ENCODE results near the gene TUBB2B.
A peak's percentile ranks its signal among the peaks of the same experiment; 100 is the strongest.

Gene TUBB2B

GRCh38 chr6:3220366-3220765 lies 7.1 kb downstream of the TUBB2B start:
- H3K4me3 ChIP-seq (ENCODE audit: low read length) = no peak overlapping the region
- no peaks in the 10 kb centered on the region for H3K9me3 ChIP-seq (ENCODE audit: control insufficient read depth, low read length)
- no peaks in the 10 kb centered on the region for H3K36me3 ChIP-seq (ENCODE audit: control insufficient read depth, insufficient read depth, low read length, severe bottlenecking)
- no peak for DNase-seq (ENCODE audit: low read depth)
- peaks cover 53% of the 10 kb centered on the region for H3K27me3 ChIP-seq (replicated peaks; ENCODE audit: control insufficient read depth, insufficient read depth, low read length)
- H3K9ac ChIP-seq (ENCODE audit: low read length) = no peak overlapping the region
- no peaks in the 10 kb centered on the region for H3K4me1 ChIP-seq (ENCODE audit: control insufficient read depth, insufficient read depth, low read length)

DNA sequence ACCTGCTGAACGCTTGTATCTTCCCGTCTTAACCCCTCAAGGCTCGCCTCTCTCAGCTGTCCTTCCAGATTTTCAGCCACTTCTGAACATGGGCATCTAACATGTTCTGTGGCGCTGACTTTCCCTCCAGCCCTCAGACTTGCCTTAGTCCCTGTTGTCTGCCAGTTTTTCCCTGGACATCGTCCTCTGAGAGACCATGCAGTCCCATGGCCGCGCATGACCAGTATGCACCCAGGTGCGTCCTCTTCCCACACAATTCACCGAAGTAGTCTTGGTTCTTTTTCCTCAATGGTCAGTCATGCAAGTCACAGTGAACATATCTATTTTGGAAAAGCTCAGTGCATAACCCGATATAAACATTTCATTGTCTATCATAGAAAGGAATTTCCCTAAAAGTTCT lies 9.2 kb downstream of the TUBB2B start:
- Histone ChIP-seq H3K27me3 (replicated peaks; ENCODE audit: control insufficient read depth, insufficient read depth, low read length) (peaks cover 46% of the 10 kb centered on the region), H3K4me3 (ENCODE audit: low read length) (no peak overlapping the region), H3K4me1 (ENCODE audit: control insufficient read depth, insufficient read depth, low read length) (no peaks in the 10 kb centered on the region), H3K9ac (ENCODE audit: low read length) (no peak overlapping the region), H3K9me3 (ENCODE audit: control insufficient read depth, low read length) (no peaks in the 10 kb centered on the region), H3K36me3 (ENCODE audit: control insufficient read depth, insufficient read depth, low read length, severe bottlenecking) (no peaks in the 10 kb centered on the region)
- no peak for DNase-seq (ENCODE audit: low read depth)

DNA sequence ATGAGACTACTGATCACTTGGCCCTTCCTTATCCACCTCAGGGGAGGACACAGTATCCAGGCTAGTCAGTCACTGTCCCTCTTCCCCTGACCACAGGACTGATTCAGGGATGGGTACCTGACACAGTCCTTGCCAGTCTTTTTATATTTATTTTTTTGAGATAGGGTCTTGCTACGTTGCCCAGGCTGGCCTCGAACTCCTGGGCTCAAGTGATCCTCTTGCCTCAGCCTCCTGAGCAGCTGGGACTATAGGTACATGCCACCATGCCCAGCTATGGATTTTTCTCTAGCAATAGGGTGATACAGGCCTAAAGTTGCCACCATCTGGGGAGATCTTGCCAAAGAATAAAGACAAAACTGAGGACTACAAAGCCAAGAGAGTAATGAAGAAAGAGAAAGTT lies 10.2 kb downstream of the TUBB2B start:
- Histone ChIP-seq H3K4me1 (ENCODE audit: control insufficient read depth, insufficient read depth, low read length) (no peaks in the 10 kb centered on the region), H3K36me3 (ENCODE audit: control insufficient read depth, insufficient read depth, low read length, severe bottlenecking) (no peaks in the 10 kb centered on the region), H3K4me3 (ENCODE audit: low read length) (no peak overlapping the region), H3K9ac (ENCODE audit: low read length) (no peak overlapping the region), H3K27me3 (replicated peaks; ENCODE audit: control insufficient read depth, insufficient read depth, low read length) (peaks cover 38% of the 10 kb centered on the region), H3K9me3 (ENCODE audit: control insufficient read depth, low read length) (no peaks in the 10 kb centered on the region)
- DNase-seq (ENCODE audit: low read depth) = no peak

DNA sequence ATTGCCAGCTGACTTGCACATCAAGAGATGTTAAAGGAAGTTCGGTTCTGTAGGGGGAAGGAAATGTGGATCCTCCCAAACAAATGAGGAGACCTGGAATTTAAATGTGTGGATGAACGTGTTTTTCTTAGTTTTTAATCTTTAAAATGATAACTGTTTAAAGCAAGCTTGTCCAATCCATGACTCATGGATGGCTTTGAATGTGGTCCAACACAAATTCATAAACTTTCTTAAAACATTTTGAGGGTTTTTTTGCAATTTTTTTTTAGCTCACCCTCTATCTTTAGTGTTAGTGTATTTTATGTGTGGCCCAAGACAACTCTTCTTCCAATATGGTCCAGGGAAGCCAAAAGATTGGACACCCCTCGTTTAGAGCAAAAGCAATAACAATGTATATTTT lies 12.6 kb downstream of the TUBB2B start:
- Histone ChIP-seq H3K36me3 (ENCODE audit: control insufficient read depth, insufficient read depth, low read length, severe bottlenecking) (no peaks in the 10 kb centered on the region), H3K4me1 (ENCODE audit: control insufficient read depth, insufficient read depth, low read length) (peaks cover 4% of the 10 kb centered on the region), H3K9ac (ENCODE audit: low read length) (no peak overlapping the region), H3K27me3 (replicated peaks; ENCODE audit: control insufficient read depth, insufficient read depth, low read length) (peaks cover 22% of the 10 kb centered on the region), H3K9me3 (ENCODE audit: control insufficient read depth, low read length) (no peaks in the 10 kb centered on the region), H3K4me3 (ENCODE audit: low read length) (no peak overlapping the region)
- DNase-seq (ENCODE audit: low read depth) = peak; percentile 56

DNA sequence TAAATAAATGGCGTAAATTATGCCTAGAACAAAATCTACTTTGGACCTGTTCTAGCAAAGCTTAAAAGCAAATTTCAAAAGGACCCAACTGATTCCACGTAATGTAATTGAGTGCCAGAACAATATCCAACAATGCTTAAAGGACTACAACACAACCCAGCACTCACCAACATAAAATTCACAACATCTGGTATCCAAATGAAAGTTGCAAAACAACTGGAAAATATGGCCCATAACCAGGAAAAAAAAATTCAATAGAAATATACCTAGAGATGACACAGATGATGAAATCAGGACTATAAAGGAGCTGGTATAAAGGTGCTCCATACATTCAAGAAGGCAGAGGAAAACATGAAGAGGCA lies 14.1 kb downstream of the TUBB2B start:
- Histone ChIP-seq H3K9ac (ENCODE audit: low read length) (no peak overlapping the region), H3K4me1 (ENCODE audit: control insufficient read depth, insufficient read depth, low read length) (peaks cover 20% of the 10 kb centered on the region), H3K4me3 (ENCODE audit: low read length) (no peak overlapping the region), H3K36me3 (ENCODE audit: control insufficient read depth, insufficient read depth, low read length, severe bottlenecking) (no peaks in the 10 kb centered on the region), H3K9me3 (ENCODE audit: control insufficient read depth, low read length) (no peaks in the 10 kb centered on the region), H3K27me3 (replicated peaks; ENCODE audit: control insufficient read depth, insufficient read depth, low read length) (peaks cover 14% of the 10 kb centered on the region)
- no peak for DNase-seq (ENCODE audit: low read depth)

- Histone ChIP-seq H3K27me3 (replicated peaks; ENCODE audit: control insufficient read depth, insufficient read depth, low read length) (peaks cover 4% of the 10 kb centered on the region), H3K9me3 (ENCODE audit: control insufficient read depth, low read length) (no peaks in the 10 kb centered on the region), H3K4me3 (ENCODE audit: low read length) (no peak overlapping the region), H3K4me1 (ENCODE audit: control insufficient read depth, insufficient read depth, low read length) (peaks cover 31% of the 10 kb centered on the region), H3K9ac (ENCODE audit: low read length) (no peak overlapping the region), H3K36me3 (ENCODE audit: control insufficient read depth, insufficient read depth, low read length, severe bottlenecking) (no peaks in the 10 kb centered on the region)
- DNase-seq (ENCODE audit: low read depth) = no peak
These were observed 15.2 kb downstream of the TUBB2B start for GRCh38 chr6:3212261-3212660.

DNA sequence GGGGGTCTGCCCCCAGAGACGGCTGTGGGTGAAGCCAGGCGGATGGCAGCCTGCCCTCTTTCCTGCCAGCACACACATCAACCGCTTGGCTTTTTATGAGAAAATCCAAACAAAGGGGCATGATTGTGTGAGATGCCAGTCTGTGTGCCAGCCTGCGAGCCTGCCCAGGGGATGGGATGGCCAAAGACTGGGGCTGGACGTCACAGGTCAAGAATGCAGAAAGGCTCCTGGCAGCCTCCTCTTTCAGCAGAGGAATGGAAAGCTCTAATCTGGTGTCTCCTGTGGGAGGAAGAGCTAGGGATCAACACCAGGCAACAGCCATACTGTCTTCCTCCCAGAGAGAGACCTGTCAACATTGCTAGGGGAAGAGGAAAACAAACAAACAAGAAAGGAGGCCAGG lies 15.8 kb downstream of the TUBB2B start:
- peak; percentile 43 for DNase-seq (ENCODE audit: low read depth)
- no peak overlapping the region for H3K4me3 ChIP-seq (ENCODE audit: low read length)
- H3K9ac ChIP-seq (ENCODE audit: low read length) = no peak overlapping the region
- peaks cover 36% of the 10 kb centered on the region for H3K4me1 ChIP-seq (ENCODE audit: control insufficient read depth, insufficient read depth, low read length)
- H3K9me3 ChIP-seq (ENCODE audit: control insufficient read depth, low read length) = no peaks in the 10 kb centered on the region
- H3K36me3 ChIP-seq (ENCODE audit: control insufficient read depth, insufficient read depth, low read length, severe bottlenecking) = no peaks in the 10 kb centered on the region
- H3K27me3 ChIP-seq (replicated peaks; ENCODE audit: control insufficient read depth, insufficient read depth, low read length) = no peaks in the 10 kb centered on the region

GRCh38 chr6:3210024-3210610 lies 17.3 kb downstream of the TUBB2B start:
- peaks cover 49% of the 10 kb centered on the region for H3K4me1 ChIP-seq (ENCODE audit: control insufficient read depth, insufficient read depth, low read length)

GRCh38 chr6:3209114-3210023 lies 18.1 kb downstream of the TUBB2B start:
- Histone ChIP-seq H3K4me3 (ENCODE audit: low read length) (peak overlapping the region; percentile 73), H3K36me3 (ENCODE audit: control insufficient read depth, insufficient read depth, low read length, severe bottlenecking) (no peaks in the 10 kb centered on the region), H3K9ac (ENCODE audit: low read length) (peak overlapping the region; percentile 67), H3K4me1 (ENCODE audit: control insufficient read depth, insufficient read depth, low read length) (peaks cover 49% of the 10 kb centered on the region), H3K27me3 (replicated peaks; ENCODE audit: control insufficient read depth, insufficient read depth, low read length) (no peaks in the 10 kb centered on the region), H3K9me3 (ENCODE audit: control insufficient read depth, low read length) (no peaks in the 10 kb centered on the region)
- DNase-seq (ENCODE audit: low read depth) = peak; percentile 96

More at GRCh38 chr6:3210024-3210610, 17.3 kb downstream of the TUBB2B start:
- no peak overlapping the region for H3K4me3 ChIP-seq (ENCODE audit: low read length)
- no peak overlapping the region for H3K9ac ChIP-seq (ENCODE audit: low read length)
- H3K9me3 ChIP-seq (ENCODE audit: control insufficient read depth, low read length) = no peaks in the 10 kb centered on the region
- no peak for DNase-seq (ENCODE audit: low read depth)
- H3K36me3 ChIP-seq (ENCODE audit: control insufficient read depth, insufficient read depth, low read length, severe bottlenecking) = no peaks in the 10 kb centered on the region
- no peaks in the 10 kb centered on the region for H3K27me3 ChIP-seq (replicated peaks; ENCODE audit: control insufficient read depth, insufficient read depth, low read length)

DNA sequence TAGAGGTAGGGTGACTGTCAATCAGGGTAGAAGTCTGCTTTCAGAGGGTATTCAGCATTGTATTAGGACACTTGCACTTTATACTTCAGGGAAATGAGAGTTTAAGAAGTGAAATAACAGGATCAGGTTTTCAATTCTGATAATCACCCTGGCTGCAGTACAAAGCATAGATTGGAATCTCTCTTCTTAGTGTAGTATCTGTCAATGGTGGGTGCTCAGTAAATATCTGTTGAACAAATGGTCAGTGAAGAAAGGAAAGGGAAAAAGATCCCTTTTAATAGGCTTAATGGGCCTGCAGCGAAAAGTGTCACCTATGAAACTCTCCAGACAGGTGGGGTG lies 18.7 kb downstream of the TUBB2B start:
- Histone ChIP-seq H3K9ac (ENCODE audit: low read length) (peak overlapping the region; percentile 67), H3K4me1 (ENCODE audit: control insufficient read depth, insufficient read depth, low read length) (peaks cover 49% of the 10 kb centered on the region), H3K9me3 (ENCODE audit: control insufficient read depth, low read length) (no peaks in the 10 kb centered on the region), H3K27me3 (replicated peaks; ENCODE audit: control insufficient read depth, insufficient read depth, low read length) (no peaks in the 10 kb centered on the region), H3K36me3 (ENCODE audit: control insufficient read depth, insufficient read depth, low read length, severe bottlenecking) (no peaks in the 10 kb centered on the region), H3K4me3 (ENCODE audit: low read length) (peak overlapping the region; percentile 73)
- peak; percentile 5 for DNase-seq (ENCODE audit: low read depth)

DNA sequence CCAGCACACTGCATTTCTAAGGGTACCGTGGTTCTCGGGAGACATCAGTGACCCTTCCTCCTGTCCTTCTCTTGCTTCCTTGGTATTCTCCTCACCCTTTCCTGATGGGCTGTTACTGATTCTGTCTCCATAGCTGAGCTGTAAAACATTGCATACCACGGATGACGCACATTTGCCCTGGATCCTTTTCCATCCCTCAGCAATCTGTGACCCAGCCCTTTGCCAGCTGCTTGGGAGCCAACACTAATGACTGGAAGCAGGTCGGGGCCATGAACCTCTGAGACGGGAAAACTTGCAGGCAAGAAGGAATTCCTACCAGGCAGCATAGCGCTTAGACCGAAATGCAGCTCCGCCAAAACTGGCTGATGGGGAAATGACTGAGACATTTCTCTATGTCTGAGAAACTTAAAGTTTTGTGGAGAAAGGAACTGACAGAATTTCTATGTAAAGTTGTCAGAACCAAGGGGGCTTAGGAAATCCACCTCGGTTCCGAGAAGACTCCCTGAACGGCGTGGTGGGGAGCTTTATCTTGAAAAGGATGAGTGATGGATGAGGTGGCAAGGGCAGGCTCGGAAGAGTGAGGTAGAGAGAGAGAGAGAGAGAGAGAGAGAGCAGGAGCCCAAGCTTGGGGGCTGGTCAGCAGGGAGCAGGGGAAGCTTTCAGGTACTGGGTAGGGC lies 19.2 kb downstream of the TUBB2B start:
- Histone ChIP-seq H3K4me3 (ENCODE audit: low read length) (peak overlapping the region; percentile 73), H3K9ac (ENCODE audit: low read length) (peak overlapping the region; percentile 67), H3K4me1 (ENCODE audit: control insufficient read depth, insufficient read depth, low read length) (peaks cover 49% of the 10 kb centered on the region), H3K27me3 (replicated peaks; ENCODE audit: control insufficient read depth, insufficient read depth, low read length) (no peaks in the 10 kb centered on the region), H3K36me3 (ENCODE audit: control insufficient read depth, insufficient read depth, low read length, severe bottlenecking) (no peaks in the 10 kb centered on the region), H3K9me3 (ENCODE audit: control insufficient read depth, low read length) (no peaks in the 10 kb centered on the region)
- peak; percentile 89 for DNase-seq (ENCODE audit: low read depth)

Data from adipocyte (in vitro differentiated cells).